PC-9 (cell line): Measurements from ENCODE around the gene ANKRD9.

Source experiments
- CTCF ChIP-seq: fragments of 200-600 bp; sonication (generic); conservative IDR thresholded peaks from 2 replicates; pipeline ENCODE4 v1.6.1; 2017; ENCODE audit warnings: mixed run types, antibody characterized with exemption, mild to moderate bottlenecking, moderate library complexity
- EZH2 ChIP-seq: fragments of 200-600 bp; sonication (generic); IDR thresholded peaks from 2 replicates; pipeline ENCODE4 v1.8.0; 2017; ENCODE audit warnings: antibody characterized with exemption, low read depth

DNA sequence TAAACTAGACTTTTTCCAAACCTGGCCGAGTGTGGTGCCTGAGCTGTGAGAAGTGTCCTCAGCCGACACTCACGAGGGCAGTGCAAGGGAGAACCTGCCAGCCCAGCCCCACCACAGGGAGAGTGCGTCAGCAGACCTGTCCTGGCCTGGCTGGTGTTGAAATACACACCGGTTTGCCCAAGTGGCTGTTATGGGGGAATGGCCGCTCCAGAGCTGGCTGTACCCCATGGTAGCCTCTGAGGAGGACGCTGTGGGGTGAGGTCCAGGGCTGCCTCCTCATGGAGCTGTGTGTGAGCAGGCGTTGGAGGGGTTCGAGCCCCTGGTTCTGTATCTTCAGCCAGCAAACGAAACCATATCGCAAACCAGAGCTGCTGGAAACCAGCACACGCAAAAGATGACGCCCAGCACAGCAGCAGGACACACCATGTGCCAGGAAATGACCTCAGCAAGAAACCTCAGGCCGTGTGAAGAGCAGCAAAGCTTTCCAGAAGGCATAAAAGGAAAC, 9.4 kb downstream of the ANKRD9 start:
- no peak for TF ChIP-seq CTCF
- no peak for TF ChIP-seq EZH2
